ENCODE measurements around the gene CATSPERZ. TPM values are rescaled to one million over a fixed set of nuclear protein-coding genes. Genes with fewer than 3 reads are reported as not detected.

Gene CATSPERZ
- polyA plus RNA-seq, 6 donors from 2014 or later: not detected

GRCh38 chr11:64258946-64259532, 41.1 kb upstream of the CATSPERZ start:
- ATAC-seq (ENCODE audit: low read depth in 2 of 2) (no peak), DNase-seq (no peak)
- peaks cover 0 to 6% (median 0%) of the 10 kb centered on the region in 3 donors for H3K4me1 Mint-ChIP-seq
- peaks cover 0 to 7% of the 10 kb centered on the region in 2 donors for H3K36me3 Mint-ChIP-seq
- H3K27me3 Mint-ChIP-seq: no peaks in the 10 kb centered on the region
- no peak overlapping the region for H3K4me3 Mint-ChIP-seq
- no peaks in the 10 kb centered on the region for H3K9me3 Mint-ChIP-seq
- no peak overlapping the region for H3K27ac Mint-ChIP-seq

GRCh38 chr11:64259533-64260067, 40.6 kb upstream of the CATSPERZ start:
- no peak overlapping the region for H3K27ac Mint-ChIP-seq
- no peak for ATAC-seq (ENCODE audit: low read depth in 2 of 2)

DNA sequence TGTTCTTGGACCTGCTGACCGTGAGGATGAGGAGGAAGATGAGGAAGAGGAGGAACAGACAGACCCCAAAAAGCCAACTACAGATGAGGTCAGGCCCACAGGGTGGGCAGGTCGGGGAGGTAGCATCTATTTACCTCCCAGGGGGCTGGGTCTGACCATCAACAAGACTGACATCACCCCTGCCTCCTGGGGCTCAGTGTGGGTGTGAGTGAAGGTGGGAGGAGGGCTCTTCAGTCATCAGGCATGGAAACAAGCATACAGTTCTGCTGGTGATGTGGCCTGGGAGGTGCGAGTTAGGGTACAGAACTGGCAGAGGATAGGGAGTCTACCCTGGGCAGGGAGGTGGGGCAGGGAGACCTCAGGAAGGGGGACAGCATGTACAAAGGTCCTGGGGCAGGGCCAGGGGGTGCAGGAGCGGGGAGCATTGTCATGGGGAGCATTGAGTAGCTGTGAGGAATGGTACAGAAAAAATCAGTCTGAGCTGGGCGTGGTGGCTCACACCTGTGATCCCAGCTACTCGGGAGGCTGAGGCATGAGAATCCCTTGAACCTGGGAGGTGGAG, 39.9 kb upstream of the CATSPERZ start:
- peaks cover 0 to 6% (median 2%) of the 10 kb centered on the region in 3 donors for H3K4me1 Mint-ChIP-seq
- ATAC-seq (ENCODE audit: low read depth in 2 of 2) (no peak), DNase-seq (no peak)
- H3K36me3 Mint-ChIP-seq: peaks cover 0 to 7% of the 10 kb centered on the region in 2 donors
- H3K9me3 Mint-ChIP-seq: no peaks in the 10 kb centered on the region
- H3K4me3 Mint-ChIP-seq: no peak overlapping the region
- no peak overlapping the region for H3K27ac Mint-ChIP-seq
- no peaks in the 10 kb centered on the region for H3K27me3 Mint-ChIP-seq

More at GRCh38 chr11:64259533-64260067, 40.6 kb upstream of the CATSPERZ start:
- Mint-ChIP-seq H3K27me3 (no peaks in the 10 kb centered on the region), H3K36me3 (peaks cover 0 to 7% of the 10 kb centered on the region in 2 donors), H3K4me3 (no peak overlapping the region), H3K9me3 (no peaks in the 10 kb centered on the region), H3K4me1 (peaks cover 0 to 6% (median 0%) of the 10 kb centered on the region in 3 donors)
- no peak for DNase-seq

DNA sequence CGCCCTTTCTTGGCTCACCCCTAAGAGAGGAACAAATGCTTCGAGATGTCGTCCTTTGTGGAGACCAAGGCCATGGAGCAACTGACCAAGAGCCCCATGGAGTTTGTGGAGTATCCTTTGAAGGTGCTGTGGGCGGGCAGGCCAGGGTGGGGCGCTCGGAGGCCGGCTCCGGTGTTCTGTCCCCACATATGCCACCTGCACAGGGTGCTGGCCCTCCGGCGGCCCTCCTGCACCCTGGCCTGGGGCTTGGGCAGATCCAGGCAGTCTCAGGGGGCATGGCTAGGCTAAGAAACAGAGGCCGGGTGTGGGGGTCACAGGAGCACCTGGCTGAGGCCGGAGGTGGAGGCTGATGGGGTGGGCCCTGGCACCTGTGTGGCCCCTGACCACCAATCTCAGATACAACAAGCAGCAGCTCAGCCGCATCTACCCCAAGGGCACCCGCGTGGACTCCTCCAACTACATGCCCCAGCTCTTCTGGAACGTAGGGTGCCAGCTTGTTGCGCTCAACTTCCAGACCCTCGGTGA, 38.5 kb upstream of the CATSPERZ start:
- Mint-ChIP-seq H3K4me3 (peak overlapping the region in 1 of 8 donors; percentile 33), H3K4me1 (peaks cover 0 to 6% (median 5%) of the 10 kb centered on the region in 3 donors), H3K27ac (no peak overlapping the region), H3K9me3 (no peaks in the 10 kb centered on the region), H3K27me3 (no peaks in the 10 kb centered on the region), H3K36me3 (peaks cover 0 to 7% of the 10 kb centered on the region in 2 donors)
- ATAC-seq (ENCODE audit: low read depth in 2 of 2) (no peak), DNase-seq (no peak)

- peaks cover 0 to 7% of the 10 kb centered on the region in 2 donors for H3K36me3 Mint-ChIP-seq
- peaks cover 0 to 6% (median 5%) of the 10 kb centered on the region in 3 donors for H3K4me1 Mint-ChIP-seq
- ATAC-seq (ENCODE audit: low read depth in 2 of 2) (no peak), DNase-seq (no peak)
- no peak overlapping the region for H3K27ac Mint-ChIP-seq
- no peaks in the 10 kb centered on the region for H3K27me3 Mint-ChIP-seq
- no peaks in the 10 kb centered on the region for H3K9me3 Mint-ChIP-seq
- peak overlapping the region in 1 of 8 donors; percentile 33 for H3K4me3 Mint-ChIP-seq
These were observed 37.7 kb upstream of the CATSPERZ start for GRCh38 chr11:64262271-64263002.

DNA sequence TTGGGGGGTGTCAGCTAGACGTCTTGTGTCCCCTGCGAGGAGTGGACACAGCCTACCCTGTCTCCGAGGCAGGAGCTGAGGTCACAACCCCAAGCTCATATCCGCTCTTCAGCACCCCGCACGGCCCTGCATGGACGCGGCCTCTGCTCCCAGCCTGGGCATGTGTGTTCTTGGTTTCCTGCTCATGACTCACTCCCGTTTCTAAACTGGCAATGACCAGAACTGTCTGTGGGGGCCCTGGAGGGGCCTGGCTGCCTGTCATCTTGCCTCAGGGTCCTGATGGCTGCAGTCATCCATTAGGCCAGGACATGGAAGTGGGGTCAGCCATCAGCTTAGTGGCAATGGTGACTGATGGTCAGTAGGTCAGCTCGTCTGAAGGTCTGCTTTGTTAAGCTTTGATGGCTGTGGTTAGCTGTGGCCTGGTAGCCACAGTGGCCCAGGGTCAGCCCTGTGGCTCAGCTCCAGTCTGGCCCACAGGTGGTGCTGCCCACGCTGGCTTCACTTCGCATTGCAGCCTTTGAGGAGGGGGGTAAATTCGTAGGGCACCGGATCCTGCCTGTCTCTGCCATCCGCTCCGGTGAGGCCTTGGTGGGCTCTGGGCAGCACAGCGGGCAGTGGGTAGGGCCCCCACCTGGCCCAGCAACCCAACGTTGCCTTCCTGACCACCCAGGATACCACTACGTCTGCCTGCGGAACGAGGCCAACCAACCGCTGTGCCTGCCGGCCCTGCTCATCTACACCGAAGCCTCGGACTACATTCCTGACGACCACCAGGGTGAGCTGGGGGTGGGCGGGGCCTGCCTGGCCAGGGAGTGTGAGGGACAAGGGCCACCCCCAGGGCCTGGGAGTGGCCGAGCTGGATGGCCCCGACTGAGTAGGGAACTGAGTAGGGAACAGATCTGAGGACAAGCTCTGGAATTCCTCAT, 36.9 kb upstream of the CATSPERZ start:
- H3K4me1 Mint-ChIP-seq: peaks cover 6 to 12% (median 7%) of the 10 kb centered on the region in 3 donors
- peaks cover 0 to 7% of the 10 kb centered on the region in 2 donors for H3K36me3 Mint-ChIP-seq
- DNase-seq (no peak), ATAC-seq (ENCODE audit: low read depth in 2 of 2) (no peak)
- no peaks in the 10 kb centered on the region for H3K27me3 Mint-ChIP-seq
- peak overlapping the region in 1 of 6 donors; percentile 41 for H3K27ac Mint-ChIP-seq
- no peaks in the 10 kb centered on the region for H3K9me3 Mint-ChIP-seq
- no peak overlapping the region for H3K4me3 Mint-ChIP-seq

DNA sequence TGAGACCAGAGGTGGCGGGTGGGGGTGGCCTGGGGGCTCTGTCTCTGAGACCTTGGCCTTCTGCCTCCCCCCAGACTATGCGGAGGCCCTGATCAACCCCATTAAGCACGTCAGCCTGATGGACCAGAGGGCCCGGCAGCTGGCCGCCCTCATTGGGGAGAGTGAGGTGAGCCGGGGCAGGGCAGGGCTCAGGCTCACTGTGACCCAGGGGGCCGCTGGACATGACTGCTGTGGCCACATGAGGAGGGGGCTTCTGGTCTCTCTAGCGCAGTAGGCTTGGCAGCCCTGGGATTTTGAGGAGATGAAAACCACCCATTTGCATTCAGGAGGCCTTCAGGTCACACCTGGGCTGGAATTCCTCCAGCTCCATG, 36.2 kb upstream of the CATSPERZ start:
- no peak for ATAC-seq (ENCODE audit: low read depth in 2 of 2)
- H3K9me3 Mint-ChIP-seq: no peaks in the 10 kb centered on the region
- H3K4me1 Mint-ChIP-seq: peaks cover 13 to 19% (median 13%) of the 10 kb centered on the region in 3 donors
- H3K4me3 Mint-ChIP-seq: no peak overlapping the region
- H3K36me3 Mint-ChIP-seq: peaks cover 0 to 7% of the 10 kb centered on the region in 2 donors
- DNase-seq: no peak
- no peak overlapping the region for H3K27ac Mint-ChIP-seq
- H3K27me3 Mint-ChIP-seq: no peaks in the 10 kb centered on the region

DNA sequence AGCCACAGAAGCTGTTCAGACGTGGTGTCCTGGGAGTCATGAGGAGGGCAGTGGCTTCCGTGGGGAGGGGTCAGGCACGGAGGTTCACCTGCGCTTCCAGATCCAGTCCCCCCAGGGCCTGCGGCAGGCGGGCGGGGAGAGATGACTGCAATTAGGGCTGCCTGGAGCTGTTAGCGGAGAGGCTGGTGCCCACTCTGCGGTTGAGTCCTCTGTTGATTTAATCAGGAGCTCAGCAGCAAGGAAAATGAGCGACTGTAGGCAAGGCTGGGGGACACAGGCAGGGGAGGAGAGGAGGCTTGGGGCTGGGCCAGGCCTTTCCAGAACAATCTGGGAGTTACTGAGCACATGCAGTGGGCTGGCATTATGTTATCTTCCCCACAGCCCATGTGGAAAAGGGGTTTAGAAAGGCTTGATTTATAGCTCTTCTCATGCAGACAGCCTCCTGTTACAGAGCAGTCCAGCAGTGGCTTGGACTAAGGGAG, 35.7 kb upstream of the CATSPERZ start:
- peaks cover 15 to 23% (median 17%) of the 10 kb centered on the region in 3 donors for H3K4me1 Mint-ChIP-seq
- DNase-seq (no peak), ATAC-seq (ENCODE audit: low read depth in 2 of 2) (no peak)
- no peaks in the 10 kb centered on the region for H3K27me3 Mint-ChIP-seq
- H3K9me3 Mint-ChIP-seq: no peaks in the 10 kb centered on the region
- peaks cover 0 to 5% of the 10 kb centered on the region in 2 donors for H3K36me3 Mint-ChIP-seq
- peak overlapping the region in 1 of 6 donors; percentile 59 for H3K27ac Mint-ChIP-seq
- H3K4me3 Mint-ChIP-seq: no peak overlapping the region

DNA sequence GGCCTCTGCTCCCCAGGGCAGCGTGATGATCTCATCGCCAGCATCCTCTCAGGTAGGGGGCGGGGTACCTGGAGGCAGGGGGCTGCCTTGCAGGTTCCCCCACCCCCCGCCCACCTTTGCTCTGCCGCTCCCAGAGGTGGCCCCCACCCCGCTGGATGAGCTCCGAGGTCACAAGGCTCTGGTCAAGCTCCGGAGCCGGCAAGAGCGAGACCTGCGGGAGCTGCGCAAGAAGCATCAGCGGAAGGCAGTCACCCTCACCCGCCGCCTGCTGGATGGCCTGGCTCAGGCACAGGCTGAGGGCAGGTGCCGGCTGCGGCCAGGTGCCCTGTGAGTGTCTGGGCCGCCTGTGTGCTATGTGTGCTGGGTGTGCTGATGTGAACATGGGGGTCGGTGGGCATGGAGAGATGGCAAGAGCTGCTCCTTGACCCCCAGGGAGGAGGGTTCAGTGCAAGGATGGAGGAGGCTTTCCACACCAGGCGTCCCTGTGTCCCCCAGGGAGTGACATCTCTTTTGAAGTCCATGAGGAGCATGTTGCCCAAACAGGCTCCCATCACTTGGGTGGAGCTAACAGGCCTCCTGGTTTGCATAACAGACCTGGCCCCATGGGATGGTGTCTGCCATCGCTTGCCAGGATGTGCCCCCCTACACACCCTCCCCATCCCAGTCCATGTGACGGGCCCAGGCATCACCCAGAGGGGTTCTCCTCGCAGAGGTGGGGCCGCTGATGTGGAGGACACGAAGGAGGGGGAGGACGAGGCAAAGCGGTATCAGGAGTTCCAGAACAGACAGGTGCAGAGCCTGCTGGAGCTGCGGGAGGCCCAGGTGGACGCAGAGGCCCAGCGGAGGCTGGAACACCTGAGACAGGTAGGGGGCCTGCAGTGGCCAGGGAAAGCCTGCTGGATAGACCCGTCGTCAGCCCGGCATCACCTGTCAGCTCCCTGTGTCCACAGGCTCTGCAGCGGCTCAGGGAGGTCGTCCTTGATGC, 34.7 kb upstream of the CATSPERZ start:
- DNase-seq: no peak
- Mint-ChIP-seq H3K4me1 (peaks cover 19 to 28% (median 22%) of the 10 kb centered on the region in 3 donors), H3K27ac (peak overlapping the region in 1 of 6 donors; percentile 36), H3K9me3 (no peaks in the 10 kb centered on the region), H3K36me3 (no peaks in the 10 kb centered on the region), H3K4me3 (peak overlapping the region in 1 of 8 donors; percentile 68), H3K27me3 (no peaks in the 10 kb centered on the region)
- no peak for ATAC-seq (ENCODE audit: low read depth in 2 of 2)

- Mint-ChIP-seq H3K27ac (peak overlapping the region in 1 of 6 donors; percentile 22), H3K9me3 (no peaks in the 10 kb centered on the region), H3K4me3 (peak overlapping the region in 1 of 8 donors; percentile 68), H3K27me3 (no peaks in the 10 kb centered on the region), H3K36me3 (no peaks in the 10 kb centered on the region), H3K4me1 (peaks cover 19 to 29% (median 22%) of the 10 kb centered on the region in 3 donors)
- ATAC-seq (ENCODE audit: low read depth in 2 of 2) (no peak), DNase-seq (no peak)
These were observed 33.8 kb upstream of the CATSPERZ start for GRCh38 chr11:64266339-64266738.

GRCh38 chr11:64267207-64267945, 32.8 kb upstream of the CATSPERZ start:
- Mint-ChIP-seq H3K4me3 (peak overlapping the region in 6 of 8 donors; percentile 39 to 97 (median 66)), H3K27ac (peak overlapping the region in 1 of 6 donors; percentile 95), H3K27me3 (no peaks in the 10 kb centered on the region), H3K4me1 (peaks cover 22 to 36% (median 24%) of the 10 kb centered on the region in 3 donors), H3K36me3 (no peaks in the 10 kb centered on the region), H3K9me3 (no peaks in the 10 kb centered on the region)
- ATAC-seq (ENCODE audit: low read depth in 2 of 2): no peak
- DNase-seq: no peak

All from naive B cell (primary cell).